Epithelial cell of esophagus (primary cell): ENCODE measurements around the gene XRCC5.

ENCODE experiments used
- DNase-seq: peaks from one replicate; pipeline ENCODE4 v3.0.0; 2010; ENCODE audit warnings: low read depth
- H3K4me3 ChIP-seq: 2 replicates; pipeline ENCODE4 v1.5.1; 2011; ENCODE audit warnings: mild to moderate bottlenecking, low read length, control low read depth
- CTCF ChIP-seq: IDR thresholded peaks from 2 replicates; pipeline ENCODE4 v1.5.1; 2011; ENCODE audit warnings: low read depth, mild to moderate bottlenecking, low read length, control low read depth, inconsistent platforms; ENCODE audit not compliant: insufficient read depth; ENCODE audit errors: missing control alignments

Gene XRCC5

GRCh38 chr2:216189410-216189809 lies 80.3 kb downstream of the XRCC5 start:
- no peak overlapping the region for H3K4me3 ChIP-seq
- DNase-seq = no peak
- TF ChIP-seq CTCF = no peak

GRCh38 chr2:216192181-216192580 lies 83.0 kb downstream of the XRCC5 start:
- no peak for TF ChIP-seq CTCF
- DNase-seq = no peak
- H3K4me3 ChIP-seq = no peak overlapping the region

GRCh38 chr2:216192931-216193330 lies 83.8 kb downstream of the XRCC5 start:
- TF ChIP-seq CTCF = no peak
- DNase-seq = no peak

GRCh38 chr2:216194013-216194412 lies 84.9 kb downstream of the XRCC5 start:
- no peak overlapping the region for H3K4me3 ChIP-seq
- TF ChIP-seq CTCF = no peak
- DNase-seq = no peak

More at GRCh38 chr2:216192931-216193330, 83.8 kb downstream of the XRCC5 start:
- no peak overlapping the region for H3K4me3 ChIP-seq

DNA sequence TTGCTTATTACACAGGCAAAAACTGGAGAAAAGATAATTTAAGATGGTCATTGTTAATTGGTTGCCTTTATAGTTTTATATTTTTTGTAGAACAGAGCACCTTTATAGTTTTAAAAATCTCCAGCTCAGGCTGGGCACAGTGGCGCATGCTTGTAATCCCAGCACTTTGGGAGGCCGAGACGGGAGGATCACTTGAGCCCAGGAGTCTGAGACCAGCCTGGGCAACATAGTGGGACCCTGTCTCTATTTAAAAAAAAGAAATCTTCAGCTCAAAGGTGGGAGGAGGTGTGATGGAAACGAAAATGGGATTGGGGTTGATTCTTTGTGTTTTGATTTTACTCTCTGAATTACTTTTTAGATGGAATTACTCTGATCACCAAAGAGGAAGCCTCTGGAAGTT lies 85.4 kb downstream of the XRCC5 start:
- TF ChIP-seq CTCF = no peak
- DNase-seq = no peak
- H3K4me3 ChIP-seq = no peak overlapping the region

- H3K4me3 ChIP-seq = no peak overlapping the region
- TF ChIP-seq CTCF = no peak
- peak; percentile 88 for DNase-seq
Observed at GRCh38 chr2:216195565-216196029, 86.4 kb downstream of the XRCC5 start.

DNA sequence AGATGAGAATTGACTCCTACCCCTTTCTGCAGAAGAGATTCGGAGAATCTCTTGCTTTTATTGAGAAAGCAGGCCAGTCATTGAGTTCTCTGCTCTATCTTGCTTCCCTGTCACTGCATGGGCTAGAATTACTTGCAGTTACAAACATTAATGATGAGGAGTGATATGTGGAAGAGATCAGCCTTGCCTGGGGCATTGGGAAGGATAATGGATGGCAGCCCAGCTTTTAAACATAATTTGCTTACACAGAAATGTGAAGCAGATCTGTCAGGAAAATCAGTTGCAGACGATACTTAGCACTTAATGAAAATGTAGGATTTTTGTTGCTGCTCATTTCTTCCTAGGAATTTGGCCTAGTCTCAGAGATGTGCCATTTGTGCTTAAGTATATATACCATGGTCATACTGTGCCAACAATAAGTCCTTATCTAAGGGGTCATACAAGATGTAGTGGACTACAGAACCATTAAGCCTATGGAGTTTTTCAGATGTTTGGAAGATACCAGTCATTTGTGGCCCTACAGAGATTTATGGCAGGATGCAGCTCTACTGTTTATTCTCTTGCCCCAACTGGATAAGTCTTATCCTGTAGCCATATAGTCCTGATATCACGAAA lies 92.7 kb downstream of the XRCC5 start:
- TF ChIP-seq CTCF = no peak
- no peak for DNase-seq
- no peak overlapping the region for H3K4me3 ChIP-seq
